GM23248 (cell line): ENCODE data around the gene PTPRA.

Experiments
- EZH2 ChIP-seq: fragments of 200-600 bp; sonication (generic); IDR thresholded peaks from 2 replicates; pipeline ENCODE4 v1.6.1; 2018; ENCODE audit warnings: antibody characterized with exemption, mild to moderate bottlenecking; ENCODE audit not compliant: insufficient read depth, poor library complexity, severe bottlenecking
- EZH2phosphoT487 ChIP-seq: fragments of 200-600 bp; sonication (generic); IDR thresholded peaks from 2 replicates; pipeline ENCODE4 v1.6.1; 2018; ENCODE audit warnings: antibody characterized with exemption, moderate library complexity, mild to moderate bottlenecking, low read depth; ENCODE audit not compliant: insufficient read depth

DNA sequence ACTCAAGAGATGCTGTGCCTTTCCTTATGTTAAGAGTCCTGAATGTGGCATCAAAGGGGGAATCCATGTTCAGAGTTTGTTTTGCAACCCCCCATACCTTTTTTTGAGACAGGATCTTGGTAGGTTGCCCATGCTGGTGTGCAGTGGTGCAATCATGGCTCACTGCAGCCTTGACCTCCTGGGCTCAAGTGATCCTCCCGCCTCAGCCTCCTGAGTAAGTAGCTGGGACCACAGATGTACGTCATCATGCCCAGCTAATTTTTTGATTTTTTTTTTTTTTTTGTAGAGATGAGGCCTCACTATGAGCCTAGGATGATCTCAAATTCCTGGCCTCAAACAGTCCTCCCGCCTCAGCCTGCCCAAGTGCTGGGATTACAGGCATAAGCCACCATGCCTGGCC is 16.5 kb downstream of the PTPRA start:
- TF ChIP-seq EZH2 (no peak), EZH2phosphoT487 (no peak)
